Colonic mucosa (tissue), 4 donors: Measurements from ENCODE around the gene TNK1. TPM values are rescaled to one million over a fixed set of nuclear protein-coding genes. Genes with fewer than 3 reads are reported as not detected.

Source experiments
- DNase-seq: peaks from one replicate; pipeline ENCODE4 v3.0.0-alpha.2; 2020
- H3K27ac ChIP-seq: fragments of 200-600 bp; one replicate; pipeline ENCODE4 v1.8.0; 2021
- H3K27me3 ChIP-seq: fragments of 200-600 bp; one replicate; pipeline ENCODE4 v1.8.0; 2021
- H3K36me3 ChIP-seq: fragments of 200-600 bp; one replicate; pipeline ENCODE4 v1.8.0; 2021
- H3K4me1 ChIP-seq: fragments of 200-600 bp; one replicate; pipeline ENCODE4 v1.8.0; 2021; ENCODE audit warnings: mild to moderate bottlenecking
- H3K4me3 ChIP-seq: fragments of 200-600 bp; one replicate; pipeline ENCODE4 v1.8.0; 2021
- H3K9ac ChIP-seq, 2 donors: one replicate each; pipeline ENCODE4 v1.7.0; 2013; ENCODE audit warnings: control low read depth in 2 of 2, low read depth in 2 of 2, low read length in 2 of 2
- H3K9me3 ChIP-seq: fragments of 200-600 bp; one replicate; pipeline ENCODE4 v1.8.0; 2021
- intact Hi-C: fragments of 100-400 bp; cut with DNase I; formaldehyde crosslinking; loops from one replicate; pipeline ENCODE4 v1.14.1; 2022
- total RNA-seq, 2 donors: library from RNA; stranded (reverse); fragmentation: NEBNext Ultra II Directional in 1 of 2; extraction: Animal tissue kit (Norgen Biotek cat#: 25700) in 1 of 2; gene quantifications; one replicate each; pipeline ENCODE4 v1.2.1, GENCODE V29; 2021
- TF ChIP-seq, protein P1 (sequence below): fragments of 200-600 bp; IDR thresholded peaks from one replicate; pipeline ENCODE4 v1.8.0; 2022; ENCODE audit warnings: antibody characterized with exemption, mild to moderate bottlenecking
- donor health status: healthy.
- donor health status: DM: no; HTN: no; CAD: no.
- donor health status: DM: no; HTN: no; CAD: no.

Gene TNK1
- total RNA-seq, 2 donors from 2014 or later = 18.0 to 22.6 TPM

DNA sequence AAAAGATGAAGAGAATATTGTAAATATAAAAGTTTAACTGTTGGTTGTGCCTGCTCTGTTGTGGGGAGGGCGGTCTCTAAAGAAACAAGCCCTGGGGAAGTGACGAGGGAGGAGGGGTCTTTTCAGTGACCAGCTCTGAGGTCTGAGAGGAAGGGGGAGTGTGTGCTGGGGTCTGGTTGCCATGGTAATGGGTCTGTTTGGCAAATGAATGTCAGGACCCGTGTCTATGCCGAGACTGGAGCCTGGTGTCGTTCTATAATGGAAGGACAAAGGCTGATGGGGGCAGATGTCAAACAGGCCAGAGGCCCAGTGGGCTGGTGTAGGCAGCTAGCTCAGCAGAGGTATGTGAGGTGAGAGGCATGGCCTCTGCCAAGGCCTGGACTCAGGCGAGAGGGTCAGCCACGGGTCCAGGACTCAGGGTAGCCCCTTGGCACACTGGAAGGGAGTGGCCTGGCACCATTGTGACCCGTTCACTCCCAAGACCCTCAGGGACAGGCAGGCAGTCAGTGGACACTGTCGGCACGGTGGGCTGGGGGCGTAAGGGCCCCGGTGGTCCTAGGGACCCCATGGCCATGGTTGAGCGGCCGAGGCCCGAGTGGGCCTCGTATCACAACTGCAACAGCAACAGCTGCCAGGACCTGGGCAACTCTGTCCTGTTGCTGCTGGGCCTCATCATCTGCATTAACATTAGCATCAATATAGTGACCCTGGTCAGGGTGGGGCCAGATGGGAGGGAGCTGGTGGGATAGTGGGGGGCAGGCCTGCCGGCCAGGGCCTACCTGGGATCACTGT is 39.1 kb downstream of the TNK1 start, which contains the start of gene SPEM1:
Gene SPEM1 (plus strand): TSS at position 506 of the 792 bp plus-strand sequence. CDS start 61 bp downstream, at position 567.
- TF ChIP-seq, protein P1, sequence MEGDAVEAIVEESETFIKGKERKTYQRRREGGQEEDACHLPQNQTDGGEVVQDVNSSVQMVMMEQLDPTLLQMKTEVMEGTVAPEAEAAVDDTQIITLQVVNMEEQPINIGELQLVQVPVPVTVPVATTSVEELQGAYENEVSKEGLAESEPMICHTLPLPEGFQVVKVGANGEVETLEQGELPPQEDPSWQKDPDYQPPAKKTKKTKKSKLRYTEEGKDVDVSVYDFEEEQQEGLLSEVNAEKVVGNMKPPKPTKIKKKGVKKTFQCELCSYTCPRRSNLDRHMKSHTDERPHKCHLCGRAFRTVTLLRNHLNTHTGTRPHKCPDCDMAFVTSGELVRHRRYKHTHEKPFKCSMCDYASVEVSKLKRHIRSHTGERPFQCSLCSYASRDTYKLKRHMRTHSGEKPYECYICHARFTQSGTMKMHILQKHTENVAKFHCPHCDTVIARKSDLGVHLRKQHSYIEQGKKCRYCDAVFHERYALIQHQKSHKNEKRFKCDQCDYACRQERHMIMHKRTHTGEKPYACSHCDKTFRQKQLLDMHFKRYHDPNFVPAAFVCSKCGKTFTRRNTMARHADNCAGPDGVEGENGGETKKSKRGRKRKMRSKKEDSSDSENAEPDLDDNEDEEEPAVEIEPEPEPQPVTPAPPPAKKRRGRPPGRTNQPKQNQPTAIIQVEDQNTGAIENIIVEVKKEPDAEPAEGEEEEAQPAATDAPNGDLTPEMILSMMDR = no peak
- Histone ChIP-seq H3K36me3 (no peaks in the 10 kb centered on the region), H3K27me3 (no peaks in the 10 kb centered on the region), H3K9me3 (no peaks in the 10 kb centered on the region), H3K4me1 (no peaks in the 10 kb centered on the region), H3K4me3 (no peak within 1 kb of the TSS), H3K27ac (no peak within 1 kb of the TSS), H3K9ac (no peak within 1 kb of the TSS)
- intact Hi-C loops = no loop called here
- no peak for DNase-seq

DNA sequence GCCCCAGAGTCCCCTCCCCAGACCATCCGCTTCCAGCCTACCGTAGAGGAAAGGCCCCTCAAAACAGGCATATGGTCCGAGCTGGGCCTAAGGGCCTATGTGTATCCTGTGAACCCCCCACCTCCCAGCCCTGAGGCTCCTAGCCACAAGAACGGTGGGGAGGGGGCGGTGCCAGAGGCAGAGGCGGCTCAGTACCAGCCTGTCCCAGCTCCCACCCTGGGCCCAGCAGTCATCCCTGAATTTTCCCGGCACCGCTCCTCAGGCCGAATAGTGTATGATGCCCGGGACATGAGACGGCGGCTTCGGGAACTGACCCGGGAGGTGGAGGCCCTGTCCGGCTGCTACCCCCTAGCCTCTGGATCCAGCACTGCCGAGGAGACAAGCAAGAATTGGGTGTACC is 40.3 kb downstream of the TNK1 start:
- no peaks in the 10 kb centered on the region for H3K4me1 ChIP-seq
- TF ChIP-seq, protein P1 = no peak
- H3K27ac ChIP-seq = no peak overlapping the region
- no peaks in the 10 kb centered on the region for H3K36me3 ChIP-seq
- intact Hi-C loops = no loop called here
- H3K9me3 ChIP-seq = no peaks in the 10 kb centered on the region
- H3K9ac ChIP-seq = no peak overlapping the region
- no peaks in the 10 kb centered on the region for H3K27me3 ChIP-seq
- H3K4me3 ChIP-seq = no peak overlapping the region
- DNase-seq = no peak

GRCh38 chr17:7423679-7424078 is 42.8 kb downstream of the TNK1 start:
- Histone ChIP-seq H3K36me3 (no peaks in the 10 kb centered on the region), H3K9me3 (no peaks in the 10 kb centered on the region), H3K4me1 (no peaks in the 10 kb centered on the region), H3K27me3 (no peaks in the 10 kb centered on the region), H3K4me3 (no peak overlapping the region), H3K27ac (no peak overlapping the region), H3K9ac (no peak overlapping the region)
- TF ChIP-seq, protein P1 = no peak
- intact Hi-C loops = no loop called here
- DNase-seq = no peak

DNA sequence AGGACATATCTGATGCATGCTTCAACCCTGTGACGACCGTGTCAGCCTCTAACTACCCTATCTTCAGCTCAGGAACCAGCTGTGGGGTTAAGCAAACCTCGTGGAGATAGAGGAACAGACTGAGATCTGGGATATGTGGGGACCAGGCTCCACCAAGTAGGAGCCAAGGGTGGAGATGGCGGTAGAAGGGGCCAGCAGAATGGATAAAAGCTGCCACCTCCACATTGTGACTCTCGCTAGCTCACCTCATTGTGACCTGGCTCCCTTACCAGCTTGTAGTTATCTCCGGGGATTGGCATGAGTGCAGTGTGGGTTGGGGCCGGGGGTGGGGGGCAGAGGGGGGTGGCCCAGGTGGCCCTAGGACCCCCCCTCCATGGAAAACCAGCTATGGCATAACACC is 44.4 kb downstream of the TNK1 start, which contains the start of gene SPEM2:
Gene SPEM2 (plus strand): TSS at position 301 of the 400 bp plus-strand sequence. CDS start 73 bp downstream, at position 374.
- intact Hi-C loops = no loop called here
- TF ChIP-seq, protein P1 = no peak
- no peaks in the 10 kb centered on the region for H3K27me3 ChIP-seq
- H3K9me3 ChIP-seq = no peaks in the 10 kb centered on the region
- H3K4me3 ChIP-seq = no peak within 1 kb of the TSS
- DNase-seq = no peak
- H3K27ac ChIP-seq = no peak within 1 kb of the TSS
- H3K36me3 ChIP-seq = no peaks in the 10 kb centered on the region
- no peaks in the 10 kb centered on the region for H3K4me1 ChIP-seq
- no peak within 1 kb of the TSS for H3K9ac ChIP-seq

DNA sequence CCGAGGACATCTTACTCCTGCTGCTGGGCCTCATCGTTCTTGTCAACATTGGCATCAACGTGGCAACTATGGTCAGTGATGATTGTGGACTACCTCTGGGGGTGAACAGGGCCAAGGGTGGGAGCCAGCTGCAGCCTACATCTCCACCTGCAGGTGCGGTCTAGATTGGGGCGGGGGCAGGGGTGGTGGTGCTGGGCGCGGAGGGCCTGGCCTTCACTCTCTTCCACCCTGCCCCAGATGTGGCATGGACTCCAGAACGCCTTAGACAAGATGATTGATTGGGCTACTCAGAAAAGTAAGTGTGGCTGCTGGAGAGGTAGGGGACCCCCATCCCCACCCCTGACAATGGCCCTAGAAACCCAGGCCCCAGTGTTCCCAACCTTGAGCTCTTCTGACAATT is 44.9 kb downstream of the TNK1 start:
- Histone ChIP-seq H3K4me3 (no peak overlapping the region), H3K9me3 (no peaks in the 10 kb centered on the region), H3K27ac (no peak overlapping the region), H3K9ac (no peak overlapping the region), H3K36me3 (no peaks in the 10 kb centered on the region), H3K27me3 (no peaks in the 10 kb centered on the region), H3K4me1 (no peaks in the 10 kb centered on the region)
- TF ChIP-seq, protein P1 = no peak
- intact Hi-C loops = no loop called here
- DNase-seq = no peak
